H9 (cell line): ENCODE data around the gene FLNA. TPM values are rescaled to one million over a fixed set of nuclear protein-coding genes. Genes with fewer than 3 reads are reported as not detected.

ENCODE experiments used
- DNase-seq: peaks from one replicate; pipeline ENCODE4 v3.0.0-alpha.2; 2017
- H2AFZ ChIP-seq: one replicate; pipeline ENCODE4 v1.6.1; 2013; ENCODE audit warnings: mild to moderate bottlenecking, low read length, control low read depth, moderate library complexity
- H2AK5ac ChIP-seq: 2 replicates; pipeline ENCODE4 v1.6.1; 2013; ENCODE audit warnings: low read length, control low read depth, mixed read lengths; ENCODE audit not compliant: insufficient read length
- H2BK120ac ChIP-seq: one replicate; pipeline ENCODE4 v1.6.1; 2013; ENCODE audit warnings: low read depth, mild to moderate bottlenecking, low read length, control low read depth, inconsistent platforms; ENCODE audit not compliant: poor library complexity, severe bottlenecking
- H2BK12ac ChIP-seq: 2 replicates; pipeline ENCODE4 v1.6.1; 2013; ENCODE audit warnings: low read length, control low read depth, mixed read lengths, low read depth; ENCODE audit not compliant: insufficient read length
- H2BK15ac ChIP-seq: 2 replicates; pipeline ENCODE4 v1.6.1; 2013; ENCODE audit warnings: low read depth, low read length, control low read depth
- H2BK20ac ChIP-seq: one replicate; pipeline ENCODE4 v1.6.1; 2013; ENCODE audit warnings: low read depth, mild to moderate bottlenecking, low read length, control low read depth, inconsistent platforms; ENCODE audit not compliant: poor library complexity, severe bottlenecking
- H2BK5ac ChIP-seq: 2 replicates; pipeline ENCODE4 v1.6.1; 2013; ENCODE audit warnings: low read length, control low read depth, mixed read lengths; ENCODE audit not compliant: insufficient read length
- H3K14ac ChIP-seq: 2 replicates; pipeline ENCODE4 v1.6.1; 2013; ENCODE audit warnings: low read length, control low read depth; ENCODE audit not compliant: insufficient read depth
- H3K18ac ChIP-seq: 2 replicates; pipeline ENCODE4 v1.6.1; 2013; ENCODE audit warnings: low read depth, mild to moderate bottlenecking, mixed read lengths, low read length, control low read depth; ENCODE audit not compliant: insufficient read length
- H3K23ac ChIP-seq: 2 replicates; pipeline ENCODE4 v1.6.1; 2013; ENCODE audit warnings: low read length, control low read depth, mixed read lengths, low read depth; ENCODE audit not compliant: insufficient read length
- H3K23me2 ChIP-seq: 2 replicates; pipeline ENCODE4 v1.6.1; 2013; ENCODE audit warnings: low read depth, mild to moderate bottlenecking, mixed read lengths, low read length, control low read depth; ENCODE audit not compliant: insufficient read length, poor library complexity, severe bottlenecking
- H3K27ac ChIP-seq: 2 replicates; pipeline ENCODE4 v1.5.1; 2013; ENCODE audit warnings: low read length, control low read depth, mixed read lengths, low read depth; ENCODE audit not compliant: insufficient read length
- H3K27me3 ChIP-seq: 2 replicates; pipeline ENCODE4 v1.6.1; 2013; ENCODE audit warnings: low read length, control low read depth, inconsistent platforms; ENCODE audit not compliant: insufficient read depth
- H3K4ac ChIP-seq: 2 replicates; pipeline ENCODE4 v1.6.1; 2013; ENCODE audit warnings: low read depth, mild to moderate bottlenecking, control low read depth, inconsistent platforms, low read length, moderate library complexity
- H3K4me1 ChIP-seq: 2 replicates; pipeline ENCODE4 v1.6.1; 2013; ENCODE audit warnings: low read length, control low read depth, inconsistent platforms; ENCODE audit not compliant: insufficient read depth
- H3K4me2 ChIP-seq: 2 replicates; pipeline ENCODE4 v1.6.1; 2013; ENCODE audit warnings: low read length, control low read depth, mixed read lengths; ENCODE audit not compliant: insufficient read length, insufficient read depth
- H3K56ac ChIP-seq: 2 replicates; pipeline ENCODE4 v1.6.1; 2013; ENCODE audit warnings: low read depth, mild to moderate bottlenecking, mixed read lengths, low read length, control low read depth; ENCODE audit not compliant: insufficient read length
- H3K79me1 ChIP-seq: 2 replicates; pipeline ENCODE4 v1.6.1; 2013; ENCODE audit warnings: low read depth, mild to moderate bottlenecking, moderate library complexity, low read length, control low read depth, inconsistent platforms; ENCODE audit not compliant: insufficient read depth, poor library complexity, severe bottlenecking
- H3K79me2 ChIP-seq: 2 replicates; pipeline ENCODE4 v1.6.1; 2013; ENCODE audit warnings: low read length, control low read depth, inconsistent platforms; ENCODE audit not compliant: insufficient read depth
- H3K9ac ChIP-seq: 2 replicates; pipeline ENCODE4 v1.6.1; 2013; ENCODE audit warnings: low read length, control low read depth, mixed read lengths; ENCODE audit not compliant: insufficient read length; ENCODE audit errors: extremely low read depth
- H3K9me3 ChIP-seq: one replicate; pipeline ENCODE4 v1.6.1; 2013; ENCODE audit warnings: low read depth, low read length, inconsistent platforms; ENCODE audit not compliant: control insufficient read depth
- H3T11ph ChIP-seq: one replicate; pipeline ENCODE4 v1.6.1; 2013; ENCODE audit warnings: mild to moderate bottlenecking, low read length, control low read depth, inconsistent platforms
- H4K20me1 ChIP-seq: one replicate; pipeline ENCODE4 v1.6.1; 2013; ENCODE audit not compliant: control insufficient read depth, insufficient read length, insufficient read depth
- H4K5ac ChIP-seq: 2 replicates; pipeline ENCODE4 v1.6.1; 2013; ENCODE audit warnings: low read depth, mild to moderate bottlenecking, mixed read lengths, low read length, control low read depth; ENCODE audit not compliant: insufficient read length
- H4K8ac ChIP-seq: replicated peaks from 2 replicates; pipeline ENCODE4 v1.6.1; 2013; ENCODE audit warnings: low read length, control low read depth, mixed read lengths, low read depth; ENCODE audit not compliant: insufficient read length
- H4K91ac ChIP-seq: 2 replicates; pipeline ENCODE4 v1.6.1; 2013; ENCODE audit warnings: low read depth, mild to moderate bottlenecking, moderate library complexity, mixed read lengths, low read length, control low read depth; ENCODE audit not compliant: insufficient read length
- H3K27ac Mint-ChIP-seq, 3 experiments: 2 replicates in 2 of 3; 3 replicates in 1 of 3; pipeline ENCODE4 v1.8.0; 2020 to 2021; ENCODE audit warnings: mixed read lengths in 3 of 3, mild to moderate bottlenecking in 1 of 3, moderate library complexity in 1 of 3
- H3K27me3 Mint-ChIP-seq: 2 replicates; pipeline ENCODE4 v1.8.0; 2021; ENCODE audit warnings: low read depth, mild to moderate bottlenecking, moderate library complexity, mixed read lengths
- H3K36me3 Mint-ChIP-seq, 3 experiments: 2 replicates in 2 of 3; 3 replicates in 1 of 3; pipeline ENCODE4 v1.8.0; 2020 to 2021; ENCODE audit warnings: low read depth in 3 of 3, mixed read lengths in 3 of 3; ENCODE audit not compliant: insufficient read depth in 1 of 3
- H3K4me1 Mint-ChIP-seq, 2 experiments: 2 replicates each; pipeline ENCODE4 v1.8.0; 2020; ENCODE audit warnings: mixed read lengths in 2 of 2
- H3K4me3 Mint-ChIP-seq, 2 experiments: 2 replicates in 1 of 2; 3 replicates in 1 of 2; pipeline ENCODE4 v1.8.0; 2020 to 2021; ENCODE audit warnings: mild to moderate bottlenecking in 2 of 2, mixed read lengths in 2 of 2, moderate library complexity in 1 of 2
- H3K9me3 Mint-ChIP-seq, 2 experiments: 2 replicates in 1 of 2; 3 replicates in 1 of 2; pipeline ENCODE4 v1.8.0; 2020; ENCODE audit warnings: mild to moderate bottlenecking in 2 of 2, mixed read lengths in 2 of 2, moderate library complexity in 1 of 2
- WGBS: extraction: QIAGEN DNeasy Blood & Tissue Kit; methylation state at CpG from one replicate; pipeline ENCODE4 v1.1.7; 2013; ENCODE audit warnings: missing lambda C conversion rate, low lambda C conversion rate, mixed read lengths; ENCODE audit not compliant: insufficient read length; ENCODE audit errors: extremely low coverage; 5-methylcytosine and 5-hydroxymethylcytosine counted together
- total RNA-seq: library from RNA; stranded (reverse); gene quantifications from 2 replicates; pipeline ENCODE4 v1.2.1, GENCODE V29; 2021
- TF ChIP-seq, protein P1 (sequence below): fragments of 200-600 bp; sonication (generic); conservative IDR thresholded peaks from 3 replicates; pipeline ENCODE4 v1.8.0; 2021; ENCODE audit warnings: antibody characterized with exemption, mild to moderate bottlenecking

FLNA gene
- total RNA-seq, 1 experiment from 2014 or later = 957 TPM

DNA sequence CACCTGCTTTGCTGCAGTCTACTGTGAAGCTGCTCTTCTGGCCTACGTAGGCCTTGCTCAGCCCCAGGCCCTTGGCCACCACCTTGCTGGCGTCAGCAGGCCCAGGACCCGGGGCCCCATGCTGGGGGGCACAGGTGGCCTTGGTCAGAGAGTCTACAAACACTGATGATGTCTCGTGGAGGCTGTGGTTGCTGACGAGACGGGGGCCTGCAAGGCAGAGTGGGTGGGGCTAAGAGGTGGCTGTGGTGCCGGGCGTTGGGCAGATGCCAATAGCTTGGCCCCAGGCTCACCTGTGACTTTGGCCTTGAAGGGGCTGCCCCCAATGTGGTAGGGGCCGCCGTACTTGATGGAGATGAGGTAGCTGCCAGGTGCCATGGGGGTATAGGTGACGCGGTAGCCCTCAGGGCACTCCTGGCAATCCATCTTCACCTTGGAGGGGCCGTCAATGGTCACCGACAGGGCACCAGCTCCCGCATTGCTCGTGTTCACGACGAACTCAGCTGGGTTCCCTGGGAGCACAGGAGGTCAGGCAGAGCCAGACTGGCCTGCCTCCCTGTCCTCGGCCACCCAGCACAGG, 25.0 kb downstream of the FLNA start:
- Histone ChIP-seq H2BK5ac (no peak overlapping the region), H4K91ac (no peak overlapping the region), H3K4me1 (no peaks in the 10 kb centered on the region), H3K9me3 (peaks cover 26% of the 10 kb centered on the region), H3K27me3 (no peaks in the 10 kb centered on the region), H3K79me1 (no peaks in the 10 kb centered on the region), H3K9ac (no peak overlapping the region), H4K8ac (no peak overlapping the region), H3K79me2 (no peaks in the 10 kb centered on the region), H3K4ac (no peak overlapping the region), H2BK12ac (no peak overlapping the region), H2BK20ac (no peak overlapping the region), H3K14ac (no peak overlapping the region), H4K20me1 (peaks cover 4% of the 10 kb centered on the region), H3K27ac (no peak overlapping the region), H2BK15ac (no peak overlapping the region), H2AK5ac (no peak overlapping the region), H3K4me2 (no peak overlapping the region), H4K5ac (no peak overlapping the region), H3K23ac (no peak overlapping the region), H2BK120ac (no peak overlapping the region), H3T11ph (no peak overlapping the region), H3K56ac (no peak overlapping the region), H3K23me2 (no peaks in the 10 kb centered on the region), H2AFZ (no peak overlapping the region), H3K18ac (no peak overlapping the region)
- Mint-ChIP-seq H3K36me3 (peaks cover 25 to 61% (median 50%) of the 10 kb centered on the region in 3 experiments), H3K9me3 (peaks cover 40 to 47% of the 10 kb centered on the region in 2 experiments), H3K27ac (no peak overlapping the region; a peak in 1 of 7 replicates), H3K4me3 (no peak overlapping the region), H3K4me1 (peaks cover 0 to 5% of the 10 kb centered on the region in 2 experiments; a peak in 2 of 4 replicates), H3K27me3 (peaks cover 4% of the 10 kb centered on the region)
- DNase-seq = no peak
- no CpG with 5 or more reads among the region's 19 CpGs for WGBS
- TF ChIP-seq, protein P1, sequence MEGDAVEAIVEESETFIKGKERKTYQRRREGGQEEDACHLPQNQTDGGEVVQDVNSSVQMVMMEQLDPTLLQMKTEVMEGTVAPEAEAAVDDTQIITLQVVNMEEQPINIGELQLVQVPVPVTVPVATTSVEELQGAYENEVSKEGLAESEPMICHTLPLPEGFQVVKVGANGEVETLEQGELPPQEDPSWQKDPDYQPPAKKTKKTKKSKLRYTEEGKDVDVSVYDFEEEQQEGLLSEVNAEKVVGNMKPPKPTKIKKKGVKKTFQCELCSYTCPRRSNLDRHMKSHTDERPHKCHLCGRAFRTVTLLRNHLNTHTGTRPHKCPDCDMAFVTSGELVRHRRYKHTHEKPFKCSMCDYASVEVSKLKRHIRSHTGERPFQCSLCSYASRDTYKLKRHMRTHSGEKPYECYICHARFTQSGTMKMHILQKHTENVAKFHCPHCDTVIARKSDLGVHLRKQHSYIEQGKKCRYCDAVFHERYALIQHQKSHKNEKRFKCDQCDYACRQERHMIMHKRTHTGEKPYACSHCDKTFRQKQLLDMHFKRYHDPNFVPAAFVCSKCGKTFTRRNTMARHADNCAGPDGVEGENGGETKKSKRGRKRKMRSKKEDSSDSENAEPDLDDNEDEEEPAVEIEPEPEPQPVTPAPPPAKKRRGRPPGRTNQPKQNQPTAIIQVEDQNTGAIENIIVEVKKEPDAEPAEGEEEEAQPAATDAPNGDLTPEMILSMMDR = no peak
